ENCODE data around the gene USP54. TPM values are rescaled to one million over a fixed set of nuclear protein-coding genes. Genes with fewer than 3 reads are reported as not detected.
"Not testable (repeated sequence)": the region's sequence is repeated elsewhere in the genome, so short reads cannot be mapped to it uniquely, and the experiment has no call there.

Gene USP54
- total RNA-seq, 1 experiment from 2014 or later = 43.2 TPM

DNA sequence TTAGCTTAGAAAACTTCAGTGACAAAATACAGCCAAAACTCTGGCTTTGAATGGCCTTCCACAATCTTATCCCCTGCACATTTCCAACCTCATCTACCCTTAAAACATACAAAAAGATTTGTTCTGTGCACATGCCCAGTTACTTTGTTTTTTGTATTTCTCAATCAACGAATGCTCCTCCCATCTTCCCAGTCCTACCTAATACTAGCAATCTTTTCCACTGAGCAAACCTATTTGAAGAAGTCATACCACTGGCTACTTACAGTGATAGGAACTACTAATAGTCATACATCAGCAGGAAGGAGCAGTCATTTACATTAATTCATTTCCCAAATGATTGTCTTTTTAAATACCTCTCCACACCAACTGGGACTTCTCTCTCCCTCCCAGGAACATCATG is 2.5 kb downstream of the USP54 start:
- DNase-seq (ENCODE audit: low read depth) = no peak

GRCh38 chr10:73586583-73586984 is 4.6 kb downstream of the USP54 start:
- DNase-seq (ENCODE audit: low read depth) = peak; percentile 57

DNA sequence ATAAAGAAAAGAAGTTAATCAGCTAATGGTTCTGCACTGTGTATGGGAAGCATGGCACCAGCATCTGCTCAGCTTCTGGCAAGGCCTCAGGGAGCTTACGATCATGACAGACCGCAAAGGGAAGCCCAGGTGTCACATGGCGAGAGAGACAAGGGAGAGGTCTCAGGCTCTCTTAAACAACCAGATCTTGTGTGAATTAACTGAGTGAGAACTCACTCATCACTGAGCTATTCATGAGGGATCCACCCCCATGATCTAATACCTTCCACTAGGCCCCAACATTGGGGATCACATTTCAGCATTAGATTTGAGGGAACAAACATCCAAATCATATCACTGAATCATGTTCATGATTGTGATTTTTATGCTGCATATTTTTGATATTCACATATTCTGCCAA is 5.8 kb downstream of the USP54 start:
- DNase-seq (ENCODE audit: low read depth) = peak; percentile 67

DNA sequence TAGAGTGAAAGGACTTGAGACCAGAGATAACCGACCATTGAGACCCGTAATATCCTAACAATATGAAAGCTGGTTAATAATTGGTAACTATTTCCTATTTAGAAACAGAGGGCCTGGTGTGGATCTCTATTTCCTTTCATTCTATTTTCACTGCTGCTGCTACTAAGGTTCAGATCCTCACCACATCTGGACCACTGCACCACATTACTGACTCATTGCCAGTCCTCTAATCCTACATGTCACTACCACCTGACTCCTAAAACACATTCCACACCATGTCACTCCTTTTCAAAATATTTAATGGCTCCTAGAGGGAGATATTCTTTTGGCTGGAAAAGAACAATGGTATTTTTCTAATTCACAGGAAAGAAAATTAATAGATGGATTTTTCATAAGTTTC is 6.4 kb downstream of the USP54 start:
- DNase-seq (ENCODE audit: low read depth) = peak; percentile 91

DNA sequence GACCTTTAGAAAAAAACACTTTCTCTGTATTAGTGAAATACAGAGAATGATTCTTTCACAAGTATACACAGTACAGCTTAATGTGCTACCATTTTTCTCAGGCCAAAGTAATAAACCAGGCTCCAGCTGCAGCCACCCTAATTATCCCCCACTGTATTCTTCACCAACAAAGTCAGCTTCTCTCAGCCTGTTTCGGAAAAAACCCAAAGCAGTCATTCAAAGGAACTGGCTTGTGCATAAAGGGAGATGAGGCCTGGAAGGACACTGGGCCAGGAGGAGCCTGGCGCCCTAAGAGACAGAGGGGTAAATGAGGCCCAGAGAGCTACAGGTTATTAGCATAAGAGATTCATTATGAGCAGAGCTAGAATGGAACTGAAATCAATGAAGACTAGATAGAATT is 9.2 kb downstream of the USP54 start:
- DNase-seq (ENCODE audit: low read depth) = no peak

GRCh38 chr10:73578927-73579326 is 12.2 kb downstream of the USP54 start:
- DNase-seq (ENCODE audit: low read depth) = not testable (repeated sequence)

DNA sequence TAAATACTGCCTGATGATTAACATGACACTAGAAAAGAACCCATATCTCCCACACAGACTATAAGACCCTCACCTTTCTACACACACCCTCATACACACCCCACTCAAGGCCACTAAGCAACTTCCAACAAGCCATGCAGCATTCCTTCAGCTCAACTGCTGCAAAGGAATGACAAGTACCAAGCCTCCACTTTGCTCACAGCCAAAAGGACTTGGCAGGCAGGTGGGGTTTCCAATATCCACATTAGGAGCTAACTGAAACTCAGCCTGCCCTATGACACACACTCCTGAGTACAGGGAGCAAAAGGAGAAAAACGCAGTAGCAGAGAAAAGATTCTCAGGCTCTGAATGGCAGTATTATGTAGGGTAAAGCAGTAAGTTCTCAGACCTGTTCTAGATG is 13.4 kb downstream of the USP54 start:
- DNase-seq (ENCODE audit: low read depth) = peak; percentile 46

- no peak for DNase-seq (ENCODE audit: low read depth)
These were observed 14.1 kb downstream of the USP54 start for GRCh38 chr10:73576890-73577591.

DNA sequence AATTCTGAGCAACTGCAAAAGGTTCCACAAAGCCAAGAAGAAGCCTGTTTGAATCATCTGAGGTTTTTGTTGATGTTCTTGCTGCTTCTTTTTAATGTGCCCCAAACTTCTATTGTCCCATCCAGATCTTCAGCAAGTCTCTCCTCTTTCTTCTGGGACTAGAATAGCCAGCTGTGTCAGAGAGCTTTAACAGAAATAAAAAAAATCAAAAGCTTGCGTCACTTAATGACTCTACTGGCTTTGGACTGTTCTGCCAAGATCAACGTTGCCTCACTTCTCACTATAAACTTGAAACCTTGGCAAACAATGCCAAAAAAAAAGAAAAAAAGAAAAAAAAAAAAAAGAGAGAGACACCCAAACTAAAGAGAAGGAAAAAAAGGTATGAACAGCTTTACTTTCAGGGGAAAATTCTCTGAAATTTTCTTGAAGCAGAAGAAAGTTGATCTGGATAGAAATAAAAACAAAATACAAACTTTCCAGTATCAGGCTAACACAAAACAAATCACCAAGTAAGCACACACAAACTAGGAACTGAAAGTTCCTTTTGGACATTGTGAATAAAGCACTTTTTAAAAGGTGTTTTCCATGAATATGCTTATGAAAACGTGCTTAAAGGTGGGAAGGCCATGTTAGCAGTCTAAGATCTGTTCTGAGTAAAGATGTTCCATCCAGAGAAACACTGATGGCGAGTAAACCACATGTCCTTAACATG is 14.8 kb downstream of the USP54 start:
- peak; percentile 82 for DNase-seq (ENCODE audit: low read depth)

DNA sequence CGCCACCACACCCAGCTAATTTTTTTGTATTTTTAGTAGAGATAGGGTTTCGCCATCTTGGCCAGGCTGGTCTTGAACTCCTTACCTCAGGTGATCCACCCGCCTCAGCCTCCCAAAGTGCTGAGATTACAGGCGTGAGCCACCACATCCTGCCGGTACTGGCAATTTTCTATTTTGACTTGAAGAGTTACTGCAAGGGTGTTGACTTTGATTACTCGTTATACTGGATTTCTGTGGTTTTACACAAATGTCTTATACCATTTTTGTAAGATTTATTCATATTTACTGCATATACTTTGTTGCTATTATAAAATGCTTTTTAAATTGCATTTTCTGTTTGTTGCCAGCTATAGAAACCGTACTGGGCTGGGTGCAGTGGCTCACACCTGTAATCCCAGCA is 24.1 kb downstream of the USP54 start:
- DNase-seq (ENCODE audit: low read depth) = peak; percentile 34

DNA sequence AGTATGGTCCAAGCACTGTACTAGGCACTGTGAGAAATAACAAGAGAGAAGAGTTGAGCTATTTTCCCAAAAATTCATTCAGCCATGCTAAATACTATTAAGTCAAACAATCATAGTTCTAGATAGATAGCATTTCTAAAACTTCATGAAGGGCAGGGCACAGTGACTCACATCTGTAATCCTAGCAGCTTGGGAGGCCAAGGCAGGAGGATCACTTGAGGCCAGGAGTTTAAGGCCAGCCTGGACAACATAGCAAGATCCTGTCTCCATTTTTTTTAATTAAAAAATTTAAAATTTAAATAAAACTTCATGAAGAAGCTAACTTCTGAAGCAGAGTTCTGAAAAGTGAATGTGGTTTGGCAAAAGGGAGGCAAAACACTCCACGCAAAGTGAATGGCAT is 29.9 kb downstream of the USP54 start:
- DNase-seq (ENCODE audit: low read depth) = no peak

- peak; percentile 42 for DNase-seq (ENCODE audit: low read depth)
These were observed 31.6 kb downstream of the USP54 start for GRCh38 chr10:73559590-73559989.

- DNase-seq (ENCODE audit: low read depth) = no peak
These were observed 34.3 kb downstream of the USP54 start for GRCh38 chr10:73556855-73557254.

DNA sequence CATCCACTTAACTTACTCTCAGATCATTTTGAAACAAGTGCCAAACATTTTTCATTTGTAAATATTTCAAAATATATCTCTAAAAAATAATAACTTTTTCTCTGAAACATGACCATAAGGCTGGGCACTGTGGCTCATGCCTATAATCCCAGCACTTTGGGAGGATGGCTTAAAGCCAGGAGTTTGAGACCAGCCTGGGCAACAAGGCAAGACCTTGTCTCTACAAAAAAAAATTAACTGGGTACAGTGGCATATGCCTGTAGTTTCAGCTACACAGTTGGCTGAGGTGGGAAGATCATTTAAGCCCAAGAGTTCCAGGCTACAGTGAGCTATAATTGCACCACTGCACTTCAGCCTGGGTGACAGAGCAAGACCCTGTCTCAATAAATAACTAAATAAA is 36.4 kb downstream of the USP54 start:
- DNase-seq (ENCODE audit: low read depth) = peak; percentile 35

- DNase-seq (ENCODE audit: low read depth) = peak; percentile 78
These were observed 37.4 kb downstream of the USP54 start for GRCh38 chr10:73553761-73554160.

- peak; percentile 95 for DNase-seq (ENCODE audit: low read depth)
These were observed 38.1 kb downstream of the USP54 start for GRCh38 chr10:73552819-73553715.

DNA sequence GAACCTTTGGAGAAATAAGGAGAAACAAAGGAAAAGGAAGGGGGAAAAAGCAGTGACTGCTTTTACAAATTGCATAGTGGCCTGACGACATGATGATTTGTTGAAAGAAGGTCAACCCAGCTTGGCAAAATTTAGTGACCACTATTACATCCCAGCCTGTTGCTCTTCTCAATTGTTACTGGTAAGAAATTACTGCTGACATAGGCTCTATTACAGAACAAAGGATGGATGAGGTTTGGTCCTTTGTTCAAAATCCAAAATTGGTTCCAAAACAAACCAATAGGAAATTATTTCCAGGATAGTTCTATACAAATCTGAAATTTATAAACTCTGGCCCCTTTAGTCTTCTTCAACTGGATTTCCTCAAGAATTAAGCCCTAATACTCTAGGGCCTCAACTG is 39.6 kb downstream of the USP54 start:
- DNase-seq (ENCODE audit: low read depth) = no peak

DNA sequence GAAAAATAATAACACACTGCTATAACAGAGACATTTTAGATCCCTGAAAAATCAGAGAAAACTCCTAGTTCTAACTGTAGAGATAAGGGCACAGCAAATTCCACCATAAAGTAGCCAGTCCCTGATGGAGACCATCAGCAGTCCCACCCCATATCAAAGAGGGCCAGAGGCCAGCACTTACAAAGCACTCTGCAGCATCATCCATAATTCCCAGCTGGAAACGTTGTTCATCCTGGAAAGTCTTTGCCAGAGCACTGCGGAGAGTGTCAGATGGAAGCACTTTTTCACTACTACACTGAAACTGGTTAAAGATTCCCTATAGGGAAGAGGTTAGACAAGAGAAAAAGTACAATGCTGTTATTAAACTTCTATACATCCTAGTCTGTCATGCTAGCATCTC is 45.8 kb downstream of the USP54 start:
- DNase-seq (ENCODE audit: low read depth) = no peak

DNA sequence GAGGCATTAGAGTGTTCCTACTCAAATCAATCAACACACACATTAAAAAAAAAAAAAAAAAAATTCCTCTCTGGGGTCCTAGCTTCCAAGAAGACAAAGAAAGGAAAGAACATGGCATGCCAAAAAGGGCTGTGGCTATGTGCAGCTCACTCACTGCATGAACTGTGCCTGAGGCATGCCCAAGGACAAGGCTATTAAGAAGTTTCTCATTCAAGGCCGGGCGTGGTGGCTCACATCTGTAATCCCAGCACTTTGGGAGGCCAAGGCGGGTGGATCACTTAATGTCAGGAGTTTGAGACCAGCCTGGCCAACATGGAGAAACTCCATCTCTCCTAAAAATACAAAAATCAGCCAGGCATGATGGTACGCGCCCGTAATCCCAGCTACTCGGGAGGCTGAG is 53.4 kb downstream of the USP54 start:
- DNase-seq (ENCODE audit: low read depth) = no peak

- no peak for DNase-seq (ENCODE audit: low read depth)
These were observed 53.9 kb downstream of the USP54 start for GRCh38 chr10:73537288-73537687.

DNA sequence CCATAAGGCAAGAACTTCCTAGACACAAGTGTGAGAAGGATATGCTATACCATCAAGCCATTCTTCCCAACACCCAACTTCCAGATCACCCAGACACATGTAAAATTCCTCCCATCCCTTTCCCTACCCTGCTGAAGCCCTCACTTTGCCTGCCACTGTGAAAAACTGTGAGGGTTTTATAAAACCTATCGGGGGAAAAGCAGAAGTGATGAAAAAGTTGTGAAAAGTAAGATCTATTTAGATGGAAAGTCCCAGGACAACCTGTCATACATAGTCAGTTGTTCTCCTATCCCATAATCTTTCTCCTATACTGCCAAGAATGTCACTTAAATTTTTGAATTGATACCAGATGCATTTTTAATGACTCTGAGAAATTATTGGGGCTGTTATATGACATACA is 56.3 kb downstream of the USP54 start:
- no peak for DNase-seq (ENCODE audit: low read depth)

GRCh38 chr10:73529089-73529832 is 61.9 kb downstream of the USP54 start:
- DNase-seq (ENCODE audit: low read depth) = peak; percentile 73
